EH (cell line): ENCODE measurements around the gene PPP2R2C.

ENCODE experiments used
- DNase-seq: peaks from one replicate; pipeline ENCODE4 v3.0.0-alpha.2; 2015; ENCODE audit warnings: low read depth

The PPP2R2C gene

GRCh38 chr4:6424425-6424824 lies 48.0 kb downstream of the PPP2R2C start:
- no peak for DNase-seq

DNA sequence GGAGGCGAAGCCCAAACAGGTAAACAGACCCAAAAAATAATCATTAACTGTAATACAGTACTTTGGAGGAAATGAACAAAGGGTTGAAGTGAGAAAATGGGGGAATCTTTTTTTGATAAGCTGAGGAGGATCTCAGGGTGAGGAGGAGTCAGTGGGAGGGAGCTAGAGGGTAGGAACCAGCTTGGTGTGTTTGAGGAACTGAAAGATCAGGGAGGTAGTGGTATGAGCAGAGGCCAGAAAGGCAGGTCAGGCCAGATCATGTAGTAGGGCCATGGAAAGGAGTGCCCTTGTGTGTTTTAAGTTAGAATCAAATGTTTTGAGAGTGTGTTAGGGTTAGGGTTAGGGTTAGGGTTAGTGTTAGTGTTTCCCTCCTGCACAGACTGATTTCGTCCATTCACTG lies 48.8 kb downstream of the PPP2R2C start:
- DNase-seq = no peak

DNA sequence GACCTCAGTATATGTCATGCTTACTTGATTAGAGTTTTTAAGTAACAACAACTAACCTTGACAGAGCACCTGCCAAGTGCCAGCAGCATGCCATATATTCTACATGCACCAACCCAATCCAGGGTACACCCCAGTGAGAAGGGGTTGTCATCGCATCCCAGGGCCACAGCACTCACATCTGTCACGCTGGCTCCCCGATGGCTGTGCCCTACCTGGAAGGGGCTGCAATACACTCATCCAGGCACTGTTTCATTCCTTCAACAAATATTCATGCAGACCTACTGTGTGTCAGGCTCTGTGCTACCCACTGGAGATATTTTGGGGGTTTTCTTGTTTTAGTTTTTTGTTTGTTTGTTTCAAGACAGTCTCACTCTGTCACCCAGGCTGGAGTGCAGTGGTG lies 49.5 kb downstream of the PPP2R2C start:
- DNase-seq = no peak

DNA sequence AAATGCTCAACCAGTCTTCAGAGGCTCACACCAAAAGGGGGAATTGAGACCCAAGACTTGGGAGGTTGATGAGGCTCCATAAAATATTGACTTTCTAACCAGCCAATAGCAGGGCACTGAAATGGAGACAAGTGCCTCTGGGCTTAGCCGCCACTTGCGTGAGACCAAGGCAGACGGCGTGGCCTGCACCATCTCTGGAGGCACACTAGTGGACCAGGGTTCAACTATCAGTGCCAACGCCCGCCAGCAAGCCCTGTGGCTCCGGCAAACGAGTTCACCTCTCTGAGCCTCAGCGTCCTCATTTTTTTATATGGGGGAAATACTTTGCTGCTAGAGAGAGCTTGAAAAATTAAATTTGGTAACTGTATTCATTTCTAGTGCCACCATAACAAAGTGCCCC lies 50.3 kb downstream of the PPP2R2C start:
- DNase-seq = no peak

GRCh38 chr4:6421397-6421796 lies 51.0 kb downstream of the PPP2R2C start:
- DNase-seq = no peak

DNA sequence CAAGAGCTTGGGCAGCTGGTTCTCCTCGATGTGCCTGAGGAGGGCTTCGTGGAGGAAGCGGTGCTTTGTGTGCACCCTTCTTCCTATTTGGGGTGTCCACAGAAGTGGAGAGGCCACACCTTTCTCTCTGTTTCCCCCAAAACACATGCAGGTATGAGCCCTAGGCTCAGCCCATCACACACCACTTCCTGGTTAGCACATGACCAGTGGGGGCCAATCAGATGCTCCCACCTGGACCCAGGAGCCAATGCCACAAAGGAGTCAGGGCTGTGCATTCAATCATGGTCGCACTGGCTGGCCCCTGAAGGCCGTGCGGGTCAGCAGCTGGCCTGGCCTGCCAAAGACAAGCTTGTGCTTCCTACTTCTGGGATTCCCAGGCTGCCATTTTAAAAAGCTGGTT lies 51.4 kb downstream of the PPP2R2C start:
- DNase-seq = no peak

DNA sequence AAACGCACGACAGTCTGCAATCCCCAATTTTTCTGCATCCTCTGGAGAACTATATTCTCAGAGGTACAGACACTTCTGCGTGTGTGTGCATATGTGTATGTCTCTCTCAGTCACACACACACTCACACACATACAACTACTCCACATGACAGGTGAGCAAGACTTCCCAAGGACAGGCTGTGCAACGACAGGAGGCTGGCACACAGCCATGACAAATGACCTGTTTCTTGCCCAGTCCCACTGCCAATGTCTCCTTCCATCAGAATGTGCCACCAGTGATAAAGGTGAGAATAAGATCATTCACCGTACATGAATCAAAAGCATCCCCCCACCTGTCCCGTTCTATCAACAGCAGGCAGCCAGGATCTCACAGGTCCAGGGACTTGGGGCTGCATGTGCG lies 52.4 kb downstream of the PPP2R2C start:
- no peak for DNase-seq

- DNase-seq = no peak
These were observed 52.9 kb downstream of the PPP2R2C start for GRCh38 chr4:6419452-6420028.

DNA sequence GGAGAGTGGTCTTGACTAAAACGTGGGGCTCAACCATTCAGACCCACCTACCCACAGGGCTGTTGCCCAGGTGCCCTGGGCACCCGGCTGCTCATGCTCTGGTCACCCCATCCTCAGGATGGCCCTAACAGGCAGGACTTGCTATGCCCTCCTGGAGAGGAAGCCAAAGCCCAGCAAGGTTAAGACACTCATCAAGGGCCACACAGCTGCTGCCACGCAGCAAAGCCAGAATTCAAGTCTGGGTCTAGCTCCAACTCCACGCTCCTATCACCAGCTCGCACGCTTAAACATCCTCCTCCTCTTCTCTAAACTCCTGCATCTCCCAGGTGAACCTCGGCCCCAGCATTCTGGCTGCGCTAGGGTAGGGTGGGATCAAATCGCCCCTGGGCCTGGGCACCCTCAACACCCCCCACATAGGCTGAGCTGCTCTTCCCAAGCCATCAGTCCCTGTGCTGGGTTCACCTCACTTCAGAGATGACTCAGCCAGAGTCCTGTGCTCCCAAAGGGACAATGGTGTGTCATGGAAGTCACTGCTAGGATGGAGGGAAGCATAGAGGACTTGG lies 54.1 kb downstream of the PPP2R2C start:
- no peak for DNase-seq

DNA sequence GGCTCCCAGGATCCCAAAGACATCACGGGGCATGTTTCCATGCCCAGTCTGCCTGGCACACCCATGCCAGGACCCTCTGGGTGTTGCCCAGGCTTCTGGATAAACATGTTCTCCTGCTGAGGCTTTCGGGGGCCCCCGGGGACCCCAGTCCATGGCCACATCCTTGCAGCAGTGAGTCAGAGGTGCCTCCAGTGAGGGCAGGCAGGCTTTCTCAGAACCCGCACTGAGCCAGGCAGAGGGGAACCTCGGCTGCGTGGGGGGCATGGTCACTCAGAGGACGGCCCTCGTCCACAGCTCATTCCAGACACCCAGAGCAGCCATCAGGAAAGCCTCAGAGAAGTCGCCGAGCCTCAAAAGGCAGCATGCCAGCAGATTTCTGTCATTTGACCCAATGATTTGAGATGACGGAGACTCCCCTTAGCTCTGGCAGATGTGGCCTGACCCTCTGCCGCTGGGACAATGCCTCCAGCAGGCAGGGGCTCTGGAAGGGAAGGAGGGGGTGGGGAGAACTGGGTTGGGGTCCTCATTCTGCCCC lies 54.8 kb downstream of the PPP2R2C start:
- no peak for DNase-seq

DNA sequence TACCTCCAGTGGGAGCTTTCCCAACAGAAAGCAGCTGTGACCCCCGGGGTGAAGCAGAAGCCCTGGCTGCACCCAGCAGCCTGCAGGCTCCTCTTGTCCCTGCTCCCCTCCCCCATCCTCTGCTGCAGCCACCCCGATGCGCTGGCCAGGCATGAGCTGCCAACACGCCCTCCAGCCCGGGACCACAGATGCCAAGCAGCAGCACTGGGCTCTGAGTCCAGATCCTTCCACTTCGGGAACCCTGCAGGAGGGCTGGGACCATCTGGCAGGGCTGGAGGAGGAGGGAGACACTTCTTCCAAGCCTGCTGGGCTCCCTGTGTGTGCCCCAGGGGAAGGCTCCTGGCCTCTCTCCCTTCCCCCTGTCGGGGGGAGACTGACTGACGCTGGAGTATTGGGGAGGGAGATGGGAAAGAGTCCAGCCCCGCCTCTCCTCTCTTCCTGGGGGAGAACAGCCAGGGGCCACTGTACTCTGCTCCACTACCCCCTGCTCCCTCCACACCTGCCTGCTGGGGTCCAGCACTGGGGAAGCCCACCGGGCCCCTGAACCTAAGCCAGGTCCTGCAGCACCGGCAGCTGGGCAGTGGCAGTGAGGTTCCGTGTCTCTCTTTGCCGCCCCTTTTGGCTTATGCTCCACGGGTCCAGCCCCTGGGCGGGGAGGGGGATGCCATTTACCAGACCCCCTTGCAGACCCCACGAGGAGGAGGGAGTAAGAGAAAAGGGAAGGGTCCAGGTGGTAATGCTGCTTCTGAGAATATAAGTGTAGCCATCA lies 55.7 kb downstream of the PPP2R2C start:
- DNase-seq = no peak

GRCh38 chr4:6415031-6415705 lies 57.2 kb downstream of the PPP2R2C start:
- DNase-seq = no peak

- no peak for DNase-seq
These were observed 57.8 kb downstream of the PPP2R2C start for GRCh38 chr4:6414578-6414977.

- no peak for DNase-seq
These were observed 61.8 kb downstream of the PPP2R2C start for GRCh38 chr4:6410664-6411063.

DNA sequence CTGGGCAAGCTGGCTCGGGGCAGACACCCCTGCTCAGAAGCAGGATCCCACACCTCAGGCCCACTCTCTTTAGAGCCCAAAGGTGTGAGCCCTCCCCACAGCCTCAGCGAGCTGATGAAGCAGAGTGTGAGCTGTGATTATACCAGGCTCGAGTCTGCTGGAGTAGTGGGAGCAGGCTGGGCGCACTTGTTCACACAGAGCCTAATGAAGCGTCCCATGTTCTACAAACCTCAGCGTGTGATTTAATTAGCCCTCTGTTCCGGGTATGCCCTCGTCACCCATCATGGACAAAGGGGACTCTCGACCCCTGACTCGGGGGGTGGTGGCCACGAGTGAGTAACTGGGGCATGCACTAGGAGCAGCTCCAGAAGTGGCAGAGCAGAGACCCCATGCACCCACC lies 62.3 kb downstream of the PPP2R2C start:
- no peak for DNase-seq

DNA sequence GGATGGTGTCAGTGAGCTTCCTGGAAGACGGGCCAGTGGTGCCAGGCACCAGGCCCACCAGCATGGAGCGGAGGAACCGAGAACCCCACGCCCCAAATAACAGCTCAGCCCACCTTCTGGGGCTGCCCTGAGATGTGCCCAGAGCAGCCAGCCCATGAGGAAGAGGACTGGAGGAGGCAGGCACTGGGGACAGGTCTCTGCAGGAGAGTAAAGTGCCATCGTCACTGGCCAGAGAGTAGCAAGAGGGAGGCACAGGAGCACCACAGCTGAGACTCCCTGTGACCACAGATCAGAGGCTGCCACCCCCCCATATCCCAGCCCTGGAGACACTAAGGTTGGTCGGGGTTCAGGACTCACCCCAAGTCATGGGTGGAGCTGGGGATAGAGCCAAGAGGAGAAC lies 63.0 kb downstream of the PPP2R2C start:
- no peak for DNase-seq

- DNase-seq = no peak
These were observed 64.2 kb downstream of the PPP2R2C start for GRCh38 chr4:6408263-6408662.

GRCh38 chr4:6405397-6405706 lies 67.1 kb downstream of the PPP2R2C start:
- DNase-seq = no peak

DNA sequence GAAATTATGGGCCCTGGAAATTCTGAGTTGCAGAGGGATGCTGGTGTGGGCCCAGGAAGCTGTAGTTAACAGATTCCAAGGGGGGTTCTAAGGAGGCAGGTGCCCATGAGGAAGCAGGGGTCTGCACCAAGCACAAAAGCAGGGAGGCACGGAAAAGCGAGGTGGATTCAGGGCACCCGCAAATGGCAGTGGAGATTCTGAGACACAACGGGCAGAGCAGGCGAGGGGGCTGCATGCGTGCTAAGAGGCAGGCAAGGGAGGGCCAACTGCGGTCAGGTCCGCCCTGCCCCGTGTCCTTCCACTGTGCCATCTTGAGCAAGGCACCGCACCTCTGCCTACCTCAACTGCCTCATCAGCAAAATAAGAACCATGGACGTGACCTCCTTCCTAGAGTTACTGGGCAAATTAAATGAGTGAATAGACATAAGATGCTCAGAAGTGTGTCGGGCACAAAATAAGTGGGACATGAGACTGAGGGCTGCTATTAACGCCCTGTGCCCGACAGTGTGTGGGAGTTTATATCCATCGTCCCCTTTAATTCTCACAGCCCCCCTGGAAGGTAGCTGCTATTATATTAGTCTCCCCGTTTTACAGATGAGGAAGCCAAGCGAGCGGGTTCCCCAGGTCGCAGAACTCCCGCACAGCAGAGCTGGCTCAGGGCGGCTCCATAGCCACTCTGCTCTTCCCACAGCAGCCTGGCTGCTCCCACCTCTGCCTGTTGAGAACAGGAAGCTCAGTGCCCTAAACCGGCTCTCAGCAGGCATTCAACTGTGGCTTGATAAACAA lies 67.6 kb downstream of the PPP2R2C start:
- no peak for DNase-seq

GRCh38 chr4:6403400-6403685 lies 69.1 kb downstream of the PPP2R2C start:
- DNase-seq = no peak

DNA sequence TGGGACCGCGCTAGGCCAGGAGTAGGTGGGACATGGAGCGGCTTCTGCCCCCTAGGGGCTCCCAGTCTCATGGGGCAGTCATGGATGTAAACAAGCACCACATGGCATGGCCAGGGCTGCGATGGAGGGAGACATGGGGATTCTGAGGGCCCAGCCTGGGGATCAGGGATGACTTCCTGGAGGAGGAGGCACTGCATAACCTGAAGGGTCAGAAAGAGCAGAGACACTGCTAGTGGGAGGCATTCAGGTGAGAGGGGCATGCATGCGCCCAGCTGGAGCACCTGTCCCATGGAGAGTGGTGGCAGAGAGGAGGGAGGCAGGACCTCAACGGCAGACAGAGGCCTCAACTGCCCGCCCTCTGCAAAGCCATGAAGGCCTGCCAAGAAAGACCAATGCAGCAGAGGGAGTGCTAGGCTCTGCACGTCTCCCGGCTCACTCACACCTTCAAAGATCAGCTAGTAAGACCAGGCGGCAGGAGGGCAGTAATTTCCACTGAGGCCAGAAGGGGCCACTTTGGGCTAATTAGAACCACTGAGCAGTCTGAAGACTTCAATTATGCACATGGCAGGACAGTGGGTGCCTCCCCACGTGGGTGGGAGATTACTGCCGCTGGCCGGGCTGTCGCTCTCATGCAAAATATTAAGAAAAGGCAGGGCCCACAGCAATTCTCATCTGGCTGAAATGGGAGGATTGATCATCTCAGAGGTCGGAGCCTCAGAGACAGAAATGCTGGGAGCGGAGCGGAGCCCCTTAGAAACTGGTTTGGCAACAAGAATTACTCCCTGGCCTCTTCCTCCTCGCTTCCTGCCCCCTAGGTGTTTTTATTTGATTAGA lies 69.6 kb downstream of the PPP2R2C start:
- no peak for DNase-seq

- no peak for DNase-seq
These were observed 70.6 kb downstream of the PPP2R2C start for GRCh38 chr4:6401797-6402196.
